ENCODE results near the gene TBC1D1. TPM values are rescaled to one million over a fixed set of nuclear protein-coding genes. Genes with fewer than 3 reads are reported as not detected.
"Not testable (repeated sequence)": the region's sequence is repeated elsewhere in the genome, so short reads cannot be mapped to it uniquely, and the experiment has no call there.

Gene TBC1D1
- total and polyA plus RNA-seq, 2 donors (not counting 1 experiment from before 2014, with no cell fraction given), result 39.7 to 90.0 TPM

DNA sequence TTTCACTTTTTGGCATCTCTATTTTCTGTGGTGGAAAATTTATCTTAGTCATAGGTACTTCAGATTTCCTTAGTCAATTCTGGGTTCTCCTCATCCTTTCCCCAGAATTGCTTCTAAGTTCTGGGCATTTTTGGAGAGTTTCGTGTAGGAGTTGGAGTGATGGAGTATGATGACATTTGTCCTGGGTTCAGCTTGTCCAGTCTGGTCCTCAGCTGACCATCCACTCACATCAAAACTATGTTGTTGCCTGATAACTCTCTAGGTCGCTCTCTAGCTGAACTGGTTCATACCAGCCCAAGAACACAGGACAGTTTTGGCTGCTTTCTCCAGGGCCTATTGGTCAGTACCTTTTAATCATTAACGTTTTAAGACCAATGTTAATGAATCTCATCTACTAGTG is 82.6 kb downstream of the TBC1D1 start:
- Histone ChIP-seq H3K27ac (ENCODE audit: insufficient read depth, low read length) (no peak overlapping the region), H2AFZ (ENCODE audit: low read length) (no peak overlapping the region), H3K4me1 (ENCODE audit: control insufficient read depth, extremely low read depth, insufficient read depth, low read length) (peaks cover under 1% of the 10 kb centered on the region), H3K27me3 (ENCODE audit: control insufficient read depth, insufficient read depth, low read length) (no peaks in the 10 kb centered on the region), H4K20me1 (ENCODE audit: control insufficient read depth, extremely low read depth, insufficient read depth, low read length) (no peaks in the 10 kb centered on the region), H3K9me3 (ENCODE audit: control insufficient read depth, insufficient read depth, low read depth, low read length) (no peaks in the 10 kb centered on the region), H3K4me2 (ENCODE audit: extremely low read depth, insufficient read depth, low read length) (no peak overlapping the region), H3K4me3 (replicated peaks in 1 of 4; ENCODE audit: control extremely low read depth in 1 of 4, insufficient read depth in 1 of 4, low read depth in 3 of 4, low read length in 4 of 4) (no peak overlapping the region), H3K79me2 (ENCODE audit: control insufficient read depth, insufficient read depth, low read length) (peaks cover 2% of the 10 kb centered on the region), H3K36me3 (ENCODE audit: control insufficient read depth, insufficient read depth, low read length) (no peaks in the 10 kb centered on the region), H3K9ac (ENCODE audit: insufficient read depth, low read length) (no peak overlapping the region)
- DNase-seq (ENCODE audit: low read depth in 2 of 2), result peak in 1 of 2 donors; percentile 6
- no peak for TF ChIP-seq EZH2 (IDR thresholded peaks at IDR 0.05; ENCODE audit: low read length, missing control alignments)
- no peak for TF ChIP-seq CTCF (conservative IDR thresholded peaks at IDR 0.05 in 1 of 2, IDR thresholded peaks at IDR 0.05 in 1 of 2; ENCODE audit: low read depth in 1 of 2, low read length in 2 of 2)

DNA sequence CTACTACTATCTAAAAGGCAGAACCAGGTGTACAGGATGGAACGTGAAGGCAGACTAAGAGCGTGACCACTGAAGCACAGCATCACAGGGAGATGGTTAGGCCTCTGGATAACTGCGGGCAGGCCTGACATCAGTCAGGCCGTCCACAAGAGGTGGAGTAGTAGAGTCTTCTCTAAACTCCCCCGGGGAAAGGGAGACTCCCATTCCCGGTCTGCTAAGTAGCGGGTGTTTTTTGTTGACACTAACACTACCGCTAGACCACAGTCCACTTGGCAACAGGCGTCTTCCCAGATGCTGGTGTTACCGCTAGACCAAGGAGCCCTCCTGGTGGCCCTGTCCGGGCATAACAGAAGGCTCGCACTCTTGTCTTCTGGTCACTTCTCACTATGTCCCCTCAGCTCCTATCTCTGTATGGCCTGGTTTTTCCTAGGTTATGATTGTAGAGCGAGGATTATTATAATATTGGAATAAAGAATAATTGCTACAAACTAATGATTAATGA is 84.5 kb downstream of the TBC1D1 start:
- not testable (repeated sequence) for DNase-seq (ENCODE audit: low read depth in 2 of 2); H2AFZ ChIP-seq (ENCODE audit: low read length); H3K4me1 ChIP-seq (ENCODE audit: control insufficient read depth, extremely low read depth, insufficient read depth, low read length); H3K27me3 ChIP-seq (ENCODE audit: control insufficient read depth, insufficient read depth, low read length); H3K9ac ChIP-seq (ENCODE audit: insufficient read depth, low read length); H3K27ac ChIP-seq (ENCODE audit: insufficient read depth, low read length); H3K4me3 ChIP-seq (replicated peaks in 1 of 4; ENCODE audit: control extremely low read depth in 1 of 4, insufficient read depth in 1 of 4, low read depth in 3 of 4, low read length in 4 of 4); H4K20me1 ChIP-seq (ENCODE audit: control insufficient read depth, extremely low read depth, insufficient read depth, low read length); H3K36me3 ChIP-seq (ENCODE audit: control insufficient read depth, insufficient read depth, low read length); H3K9me3 ChIP-seq (ENCODE audit: control insufficient read depth, insufficient read depth, low read depth, low read length); H3K4me2 ChIP-seq (ENCODE audit: extremely low read depth, insufficient read depth, low read length)
- H3K79me2 ChIP-seq (ENCODE audit: control insufficient read depth, insufficient read depth, low read length), result peaks cover 18% of the 10 kb centered on the region

GRCh38 chr4:37976507-37976906 is 85.6 kb downstream of the TBC1D1 start:
- no peak overlapping the region for H3K9ac ChIP-seq (ENCODE audit: insufficient read depth, low read length)
- no peak for TF ChIP-seq CTCF (conservative IDR thresholded peaks at IDR 0.05 in 1 of 2, IDR thresholded peaks at IDR 0.05 in 1 of 2; ENCODE audit: low read depth in 1 of 2, low read length in 2 of 2)
- no peak for TF ChIP-seq EZH2 (IDR thresholded peaks at IDR 0.05; ENCODE audit: low read length, missing control alignments)
- H3K36me3 ChIP-seq (ENCODE audit: control insufficient read depth, insufficient read depth, low read length), result no peaks in the 10 kb centered on the region
- no peaks in the 10 kb centered on the region for H3K9me3 ChIP-seq (ENCODE audit: control insufficient read depth, insufficient read depth, low read depth, low read length)
- H3K4me3 ChIP-seq (replicated peaks in 1 of 4; ENCODE audit: control extremely low read depth in 1 of 4, insufficient read depth in 1 of 4, low read depth in 3 of 4, low read length in 4 of 4), result peak overlapping the region; percentile 29 to 58 (median 47)
- H3K27me3 ChIP-seq (ENCODE audit: control insufficient read depth, insufficient read depth, low read length), result no peaks in the 10 kb centered on the region
- peaks cover 22% of the 10 kb centered on the region for H3K79me2 ChIP-seq (ENCODE audit: control insufficient read depth, insufficient read depth, low read length)
- DNase-seq (ENCODE audit: low read depth in 2 of 2), result peak; percentile 6 to 11
- H3K4me1 ChIP-seq (ENCODE audit: control insufficient read depth, extremely low read depth, insufficient read depth, low read length), result peaks cover 5% of the 10 kb centered on the region
- no peaks in the 10 kb centered on the region for H4K20me1 ChIP-seq (ENCODE audit: control insufficient read depth, extremely low read depth, insufficient read depth, low read length)
- peak overlapping the region; percentile 59 for H3K4me2 ChIP-seq (ENCODE audit: extremely low read depth, insufficient read depth, low read length)
- H2AFZ ChIP-seq (ENCODE audit: low read length), result no peak overlapping the region
- H3K27ac ChIP-seq (ENCODE audit: insufficient read depth, low read length), result peak overlapping the region; percentile 32
